Parathyroid adenoma (tissue), 2 donors: ENCODE data around the gene UTS2B.

Experiments used
- H2AFZ ChIP-seq: fragments of 300-600 bp; sonication (generic); one replicate; pipeline ENCODE4 v1.7.0; 2017; ENCODE audit warnings: antibody characterized with exemption, mild to moderate bottlenecking
- H3K27ac ChIP-seq: fragments of 300-600 bp; sonication (generic); one replicate; pipeline ENCODE4 v1.7.0; 2017
- H3K27me3 ChIP-seq: fragments of 300-600 bp; sonication (generic); one replicate; pipeline ENCODE4 v1.7.0; 2017; ENCODE audit warnings: low read length; ENCODE audit not compliant: control insufficient read depth, insufficient read depth
- H3K36me3 ChIP-seq: fragments of 300-600 bp; sonication (generic); one replicate; pipeline ENCODE4 v1.7.0; 2017; ENCODE audit warnings: low read length; ENCODE audit not compliant: control insufficient read depth, insufficient read depth
- H3K4me1 ChIP-seq: fragments of 300-600 bp; sonication (generic); one replicate; pipeline ENCODE4 v1.7.0; 2017; ENCODE audit warnings: control low read depth
- H3K4me2 ChIP-seq: fragments of 300-600 bp; sonication (generic); one replicate; pipeline ENCODE4 v1.7.0; 2017; ENCODE audit warnings: low read length
- H3K4me3 ChIP-seq: fragments of 300-600 bp; sonication (generic); one replicate; pipeline ENCODE4 v1.7.0; 2017; ENCODE audit warnings: low read depth, low read length
- H3K79me2 ChIP-seq: fragments of 300-600 bp; sonication (generic); one replicate; pipeline ENCODE4 v1.7.0; 2017; ENCODE audit warnings: control low read depth
- H3K9ac ChIP-seq: fragments of 300-600 bp; sonication (generic); one replicate; pipeline ENCODE4 v1.7.0; 2017; ENCODE audit warnings: mild to moderate bottlenecking
- H3K9me3 ChIP-seq: fragments of 300-600 bp; sonication (generic); one replicate; pipeline ENCODE4 v1.7.0; 2017; ENCODE audit warnings: low read length; ENCODE audit not compliant: control insufficient read depth
- CTCF ChIP-seq: fragments of 300-600 bp; sonication (generic); IDR thresholded peaks from one replicate; pipeline ENCODE4 v1.7.0; 2017; ENCODE audit warnings: antibody characterized with exemption, mild to moderate bottlenecking
- donor health status: primary hyperparathyroidism.

Gene UTS2B

GRCh38 chr3:191302451-191302850, 27.9 kb downstream of the UTS2B start:
- Histone ChIP-seq H3K9me3 (no peaks in the 10 kb centered on the region), H3K4me2 (no peak overlapping the region), H3K9ac (no peak overlapping the region), H3K27me3 (no peaks in the 10 kb centered on the region), H3K4me1 (no peaks in the 10 kb centered on the region), H3K36me3 (no peaks in the 10 kb centered on the region), H2AFZ (no peak overlapping the region), H3K27ac (no peak overlapping the region), H3K4me3 (no peak overlapping the region), H3K79me2 (no peaks in the 10 kb centered on the region)
- no peak for TF ChIP-seq CTCF

GRCh38 chr3:191301782-191302411, 28.4 kb downstream of the UTS2B start:
- Histone ChIP-seq H3K9me3 (no peaks in the 10 kb centered on the region), H3K4me2 (no peak overlapping the region), H3K4me3 (no peak overlapping the region)

GRCh38 chr3:191301017-191301416, 29.3 kb downstream of the UTS2B start:
- Histone ChIP-seq H3K9me3 (no peaks in the 10 kb centered on the region), H3K36me3 (no peaks in the 10 kb centered on the region), H3K4me3 (no peak overlapping the region), H3K79me2 (no peaks in the 10 kb centered on the region), H3K27me3 (no peaks in the 10 kb centered on the region), H3K4me1 (no peaks in the 10 kb centered on the region), H3K27ac (no peak overlapping the region), H3K9ac (no peak overlapping the region), H3K4me2 (no peak overlapping the region), H2AFZ (no peak overlapping the region)
- TF ChIP-seq CTCF: no peak

More at GRCh38 chr3:191301782-191302411, 28.4 kb downstream of the UTS2B start:
- Histone ChIP-seq H3K9ac (no peak overlapping the region), H2AFZ (no peak overlapping the region), H3K4me1 (no peaks in the 10 kb centered on the region), H3K79me2 (no peaks in the 10 kb centered on the region), H3K27ac (no peak overlapping the region), H3K36me3 (no peaks in the 10 kb centered on the region), H3K27me3 (no peaks in the 10 kb centered on the region)
- TF ChIP-seq CTCF: no peak

- H3K9me3 ChIP-seq: no peaks in the 10 kb centered on the region
Observed at GRCh38 chr3:191300422-191300821, 29.9 kb downstream of the UTS2B start.

More at GRCh38 chr3:191300422-191300821, 29.9 kb downstream of the UTS2B start:
- H3K4me1 ChIP-seq: no peaks in the 10 kb centered on the region
- H3K79me2 ChIP-seq: no peaks in the 10 kb centered on the region
- H3K36me3 ChIP-seq: no peaks in the 10 kb centered on the region
- H3K27ac ChIP-seq: no peak overlapping the region
- no peaks in the 10 kb centered on the region for H3K27me3 ChIP-seq
- no peak overlapping the region for H3K4me3 ChIP-seq
- H3K9ac ChIP-seq: no peak overlapping the region
- TF ChIP-seq CTCF: no peak
- H2AFZ ChIP-seq: no peak overlapping the region
- no peak overlapping the region for H3K4me2 ChIP-seq
